GM11168 (cell line): ENCODE data around the gene PHOX2A.

Experiments
- in situ Hi-C: fragments of 300-500 bp; cut with MboI; formaldehyde crosslinking; loops from one replicate; pipeline ENCODE4 v1.12.0; 2022; ENCODE audit warnings: low sequenced_read_pairs; ENCODE audit not compliant: unreplicated experiment

Gene PHOX2A

GRCh38 chr11:72235351-72236057 is 8.5 kb downstream of the PHOX2A start:
- in situ Hi-C loops, result no loop called here

GRCh38 chr11:72234920-72235319 is 9.1 kb downstream of the PHOX2A start:
- in situ Hi-C loops, result no loop called here

- in situ Hi-C loops, result no loop called here
Measured at GRCh38 chr11:72234514-72234830, 9.5 kb downstream of the PHOX2A start.

GRCh38 chr11:72233773-72234513 is 10.0 kb downstream of the PHOX2A start:
- in situ Hi-C loops, result no loop called here

GRCh38 chr11:72233056-72233772 is 10.8 kb downstream of the PHOX2A start:
- in situ Hi-C loops, result no loop called here

- in situ Hi-C loops, result no loop called here
Measured at GRCh38 chr11:72232260-72233055, 11.5 kb downstream of the PHOX2A start.

GRCh38 chr11:72231396-72232259 is 12.3 kb downstream of the PHOX2A start:
- in situ Hi-C loops, result no loop called here

GRCh38 chr11:72230764-72231365 is 13.1 kb downstream of the PHOX2A start:
- in situ Hi-C loops, result no loop called here

GRCh38 chr11:72229925-72230763 is 13.8 kb downstream of the PHOX2A start:
- in situ Hi-C loops, result no loop called here

- in situ Hi-C loops, result no loop called here
Measured at GRCh38 chr11:72229336-72229924, 14.5 kb downstream of the PHOX2A start.

GRCh38 chr11:72228844-72229231 is 15.1 kb downstream of the PHOX2A start:
- in situ Hi-C loops, result no loop called here

GRCh38 chr11:72228229-72228843 is 15.6 kb downstream of the PHOX2A start:
- in situ Hi-C loops, result no loop called here

- in situ Hi-C loops, result no loop called here
Measured at GRCh38 chr11:72227316-72228228, 16.4 kb downstream of the PHOX2A start.

- in situ Hi-C loops, result no loop called here
Measured at GRCh38 chr11:72226701-72227100, 17.3 kb downstream of the PHOX2A start.

GRCh38 chr11:72225411-72225951 is 18.5 kb downstream of the PHOX2A start:
- in situ Hi-C loops, result no loop called here
